ENCODE measurements around the gene ATP9B. TPM values are rescaled to one million over a fixed set of nuclear protein-coding genes. Genes with fewer than 3 reads are reported as not detected.
A peak's percentile ranks its signal among the peaks of the same experiment; 100 is the strongest.

Gene ATP9B
- total RNA-seq, 3 donors from 2014 or later (not counting 1 experiment from before 2014, with no cell fraction given) = 66.0 to 78.9 (median 68.0) TPM

- ATAC-seq (no peak), DNase-seq (no peak)
- Mint-ChIP-seq H3K36me3 (no peaks in the 10 kb centered on the region), H3K27ac (no peak overlapping the region), H3K4me3 (no peak overlapping the region), H3K27me3 (ENCODE audit: low read depth in 2 of 2) (no peaks in the 10 kb centered on the region), H3K9me3 (peaks cover 0 to 2% of the 10 kb centered on the region in 2 donors), H3K4me1 (peaks cover 13 to 18% of the 10 kb centered on the region in 2 donors)
- H3K27me3 ChIP-seq (ENCODE audit: control insufficient read depth, insufficient read depth, low read length) = no peaks in the 10 kb centered on the region
- H3K4me1 ChIP-seq (ENCODE audit: control insufficient read depth, insufficient read depth, low read length) = no peaks in the 10 kb centered on the region
- intact Hi-C loops (cut with micrococcal nuclease) = no loop called here
- no peak overlapping the region for H3K4me3 ChIP-seq (ENCODE audit: low read length)
- no peak for TF ChIP-seq CTCF (IDR thresholded peaks at IDR 0.05)
- H3K9me3 ChIP-seq (ENCODE audit: control insufficient read depth, insufficient read depth, low read length) = no peaks in the 10 kb centered on the region
- 98% methylated on average over 5 of the region's 6 CpGs for WGBS (ENCODE audit: insufficient coverage)
- H3K36me3 ChIP-seq (ENCODE audit: control insufficient read depth, insufficient read depth, low read length) = peaks cover 2% of the 10 kb centered on the region
- no peak overlapping the region for H3K27ac ChIP-seq (ENCODE audit: low read length)
Observed at GRCh38 chr18:79290876-79291275, 221.7 kb downstream of the ATP9B start.

- no peak overlapping the region for H3K27ac Mint-ChIP-seq
- no peaks in the 10 kb centered on the region for H3K9me3 ChIP-seq (ENCODE audit: control insufficient read depth, insufficient read depth, low read length)
- ATAC-seq = no peak
- H3K27ac ChIP-seq (ENCODE audit: low read length) = no peak overlapping the region
- TF ChIP-seq CTCF (IDR thresholded peaks at IDR 0.05) = no peak
- no peak for DNase-seq
- no peak overlapping the region for H3K4me3 Mint-ChIP-seq
- H3K4me1 ChIP-seq (ENCODE audit: control insufficient read depth, insufficient read depth, low read length) = no peaks in the 10 kb centered on the region
- no peaks in the 10 kb centered on the region for H3K27me3 ChIP-seq (ENCODE audit: control insufficient read depth, insufficient read depth, low read length)
- 88% methylated on average over 10 of the region's 10 CpGs for WGBS (ENCODE audit: insufficient coverage)
- no peak overlapping the region for H3K4me3 ChIP-seq (ENCODE audit: low read length)
- no peaks in the 10 kb centered on the region for H3K9me3 Mint-ChIP-seq
- intact Hi-C loops (cut with micrococcal nuclease) = no loop called here
- peaks cover 2% of the 10 kb centered on the region for H3K36me3 ChIP-seq (ENCODE audit: control insufficient read depth, insufficient read depth, low read length)
- peaks cover 5% of the 10 kb centered on the region for H3K36me3 Mint-ChIP-seq
- no peaks in the 10 kb centered on the region for H3K27me3 Mint-ChIP-seq (ENCODE audit: low read depth in 2 of 2)
- peaks cover 6 to 11% of the 10 kb centered on the region in 2 donors for H3K4me1 Mint-ChIP-seq
Observed at GRCh38 chr18:79294235-79294634, 225.0 kb downstream of the ATP9B start.

GRCh38 chr18:79299272-79299671 is 230.1 kb downstream of the ATP9B start:
- peaks cover 5% of the 10 kb centered on the region for H3K36me3 Mint-ChIP-seq
- intact Hi-C loops (cut with micrococcal nuclease) = no loop called here
- H3K27me3 Mint-ChIP-seq (ENCODE audit: low read depth in 2 of 2) = no peaks in the 10 kb centered on the region
- no peak overlapping the region for H3K4me3 Mint-ChIP-seq
- H3K4me1 ChIP-seq (ENCODE audit: control insufficient read depth, insufficient read depth, low read length) = no peaks in the 10 kb centered on the region
- H3K27ac ChIP-seq (ENCODE audit: low read length) = no peak overlapping the region
- DNase-seq (no peak), ATAC-seq (no peak)
- H3K27me3 ChIP-seq (ENCODE audit: control insufficient read depth, insufficient read depth, low read length) = no peaks in the 10 kb centered on the region
- no peak for TF ChIP-seq CTCF (IDR thresholded peaks at IDR 0.05)
- 91% methylated on average over 2 of the region's 2 CpGs for WGBS (ENCODE audit: insufficient coverage)
- peaks cover 10% of the 10 kb centered on the region for H3K36me3 ChIP-seq (ENCODE audit: control insufficient read depth, insufficient read depth, low read length)
- peak overlapping the region in 1 of 2 donors; percentile 30 for H3K27ac Mint-ChIP-seq
- H3K9me3 Mint-ChIP-seq = no peaks in the 10 kb centered on the region
- H3K9me3 ChIP-seq (ENCODE audit: control insufficient read depth, insufficient read depth, low read length) = no peaks in the 10 kb centered on the region
- H3K4me3 ChIP-seq (ENCODE audit: low read length) = no peak overlapping the region
- H3K4me1 Mint-ChIP-seq = peaks cover 5 to 6% of the 10 kb centered on the region in 2 donors

- no peaks in the 10 kb centered on the region for H3K4me1 ChIP-seq (ENCODE audit: control insufficient read depth, insufficient read depth, low read length)
- 98% methylated on average over 8 of the region's 8 CpGs for WGBS (ENCODE audit: insufficient coverage)
- intact Hi-C loops (cut with micrococcal nuclease) = no loop called here
- H3K27ac ChIP-seq (ENCODE audit: low read length) = no peak overlapping the region
- Mint-ChIP-seq H3K27ac (no peak overlapping the region), H3K27me3 (ENCODE audit: low read depth in 2 of 2) (no peaks in the 10 kb centered on the region), H3K9me3 (no peaks in the 10 kb centered on the region), H3K4me1 (peaks cover 5 to 6% of the 10 kb centered on the region in 2 donors), H3K36me3 (peaks cover 5% of the 10 kb centered on the region), H3K4me3 (no peak overlapping the region)
- H3K4me3 ChIP-seq (ENCODE audit: low read length) = no peak overlapping the region
- DNase-seq (no peak), ATAC-seq (no peak)
- H3K9me3 ChIP-seq (ENCODE audit: control insufficient read depth, insufficient read depth, low read length) = no peaks in the 10 kb centered on the region
- TF ChIP-seq CTCF (IDR thresholded peaks at IDR 0.05) = no peak
- peaks cover 11% of the 10 kb centered on the region for H3K36me3 ChIP-seq (ENCODE audit: control insufficient read depth, insufficient read depth, low read length)
- no peaks in the 10 kb centered on the region for H3K27me3 ChIP-seq (ENCODE audit: control insufficient read depth, insufficient read depth, low read length)
Observed at GRCh38 chr18:79299711-79300110, 230.5 kb downstream of the ATP9B start.

Measured in natural killer cell (primary cell).